CD4-positive, alpha-beta T cell treated with Interleukin-6 for 4 hours (primary cell): ENCODE data around the gene MRPL37.

ENCODE experiments used
- DNase-seq: peaks from one replicate; pipeline ENCODE4 v3.0.0-alpha.2; 2020; ENCODE audit warnings: mixed read lengths

The MRPL37 gene

DNA sequence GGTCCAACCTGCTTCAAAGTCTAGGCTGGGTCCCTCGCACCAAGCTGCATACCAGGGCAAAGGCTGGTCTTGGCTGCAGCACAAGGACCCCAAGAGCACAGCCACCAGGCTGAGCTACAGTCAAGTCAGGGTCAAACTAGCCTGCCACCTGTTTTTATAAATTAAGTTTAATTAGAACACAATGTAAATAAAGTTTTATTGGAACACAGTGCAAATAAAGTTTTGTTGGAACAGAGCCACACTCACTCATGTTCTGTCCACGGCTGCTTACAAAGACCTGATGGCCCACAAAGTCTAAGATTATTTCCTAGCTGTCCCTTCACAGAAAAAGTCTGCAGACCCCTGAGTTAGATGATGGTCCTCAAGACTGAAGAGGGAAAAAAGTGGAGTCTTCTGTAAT lies 66.2 kb downstream of the MRPL37 start:
- DNase-seq: no peak

DNA sequence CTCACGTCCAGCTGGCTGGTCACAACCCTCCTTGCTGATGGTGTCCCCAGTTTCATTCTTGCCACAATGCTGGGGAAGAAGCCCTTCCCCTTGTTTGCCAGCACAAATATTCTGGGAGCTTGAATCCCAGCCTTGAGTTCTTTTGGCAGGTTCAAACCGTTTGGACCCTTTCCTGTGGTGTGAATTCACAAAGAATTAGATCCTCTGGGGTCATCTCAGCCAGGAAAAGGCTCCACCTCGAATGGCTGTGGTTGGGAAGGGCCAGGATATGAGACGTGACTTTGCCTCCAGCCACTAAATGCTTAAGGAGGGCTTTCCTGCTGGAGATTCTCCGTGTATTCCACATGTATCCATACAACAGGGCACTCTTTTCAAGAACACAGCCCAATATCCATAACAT lies 66.9 kb downstream of the MRPL37 start:
- DNase-seq: no peak
